Glutamatergic neuron (in vitro differentiated cells): ENCODE data around the gene TXNL4A. TPM values are rescaled to one million over a fixed set of nuclear protein-coding genes. Genes with fewer than 3 reads are reported as not detected.

Experiments
- DNase-seq: peaks from one replicate; pipeline ENCODE4 v3.0.0; 2022
- H3K27ac Mint-ChIP-seq: one replicate; pipeline ENCODE4 v1.8.0; 2020; ENCODE audit warnings: mild to moderate bottlenecking, mixed read lengths, inconsistent platforms; ENCODE audit not compliant: unreplicated experiment
- H3K27me3 Mint-ChIP-seq: one replicate; pipeline ENCODE4 v1.8.0; 2020; ENCODE audit warnings: mild to moderate bottlenecking, moderate library complexity, mixed read lengths, inconsistent platforms; ENCODE audit not compliant: unreplicated experiment
- H3K36me3 Mint-ChIP-seq: one replicate; pipeline ENCODE4 v1.8.0; 2020; ENCODE audit warnings: mild to moderate bottlenecking, mixed read lengths, inconsistent platforms; ENCODE audit not compliant: unreplicated experiment
- H3K4me1 Mint-ChIP-seq: one replicate; pipeline ENCODE4 v1.8.0; 2020; ENCODE audit warnings: mild to moderate bottlenecking, low read depth, mixed read lengths, inconsistent platforms; ENCODE audit not compliant: unreplicated experiment
- H3K4me3 Mint-ChIP-seq: one replicate; pipeline ENCODE4 v1.8.0; 2020; ENCODE audit warnings: mild to moderate bottlenecking, mixed read lengths, inconsistent platforms; ENCODE audit not compliant: unreplicated experiment
- H3K9me3 Mint-ChIP-seq: one replicate; pipeline ENCODE4 v1.8.0; 2020; ENCODE audit warnings: mild to moderate bottlenecking, moderate library complexity, mixed read lengths, inconsistent platforms; ENCODE audit not compliant: unreplicated experiment
- total RNA-seq: library from RNA; stranded (reverse); fragmentation: NEBNext Ultra II Directional; extraction: Animal tissue kit (Norgen Biotek cat#: 25700); gene quantifications from one replicate; pipeline ENCODE4 v1.2.1, GENCODE V29; 2021; ENCODE audit not compliant: unreplicated experiment
- TF ChIP-seq, protein P1 (sequence below): fragments of 200-600 bp; sonication (generic); IDR thresholded peaks from one replicate; pipeline ENCODE4 v1.5.0; 2021; ENCODE audit not compliant: partially characterized antibody, unreplicated experiment

TXNL4A gene
- total RNA-seq, 1 donor from 2014 or later: 104 TPM

DNA sequence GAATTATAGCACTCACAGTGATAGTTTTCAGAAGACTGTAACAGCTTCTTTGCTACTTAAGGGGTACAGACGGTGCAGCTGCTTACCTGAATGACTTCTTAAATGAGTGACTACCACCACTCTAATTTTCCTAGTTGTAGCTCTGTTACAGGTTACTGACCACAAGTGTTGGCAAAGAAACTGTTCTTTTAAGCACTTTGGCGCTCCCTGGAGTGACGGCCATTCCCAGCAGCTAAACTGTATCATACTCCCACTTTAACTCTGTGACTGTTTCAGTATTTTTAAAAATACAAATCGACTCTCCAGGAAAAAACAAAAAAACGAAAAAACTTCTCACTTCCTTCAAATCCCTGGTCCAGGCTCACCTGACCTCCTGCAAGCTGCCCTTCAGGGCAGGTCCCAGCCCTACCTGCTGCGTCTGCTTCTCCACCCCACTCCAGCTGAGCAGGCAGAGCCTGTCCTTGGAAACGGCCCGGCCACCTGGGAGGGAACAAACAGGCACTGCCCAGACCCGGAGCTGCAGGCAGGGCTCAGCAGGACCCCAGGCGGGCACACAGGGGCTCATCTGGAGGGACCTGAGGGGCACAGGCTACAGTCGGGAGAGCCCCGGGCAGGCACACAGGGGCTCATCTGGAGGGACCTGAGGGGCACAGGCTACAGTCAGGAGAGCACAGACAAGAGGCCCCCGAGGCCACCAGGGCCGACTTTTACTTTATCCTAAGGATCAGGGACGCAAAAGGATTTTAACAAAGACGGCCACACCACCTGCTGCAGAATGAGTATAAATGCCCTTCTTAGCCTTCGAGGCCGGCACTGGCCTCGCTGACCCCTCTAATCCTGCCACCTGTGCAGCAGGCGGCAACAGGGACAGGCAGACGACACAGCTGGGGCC lies 61.4 kb downstream of the TXNL4A start:
- H3K36me3 Mint-ChIP-seq: peaks cover 27% of the 10 kb centered on the region

DNA sequence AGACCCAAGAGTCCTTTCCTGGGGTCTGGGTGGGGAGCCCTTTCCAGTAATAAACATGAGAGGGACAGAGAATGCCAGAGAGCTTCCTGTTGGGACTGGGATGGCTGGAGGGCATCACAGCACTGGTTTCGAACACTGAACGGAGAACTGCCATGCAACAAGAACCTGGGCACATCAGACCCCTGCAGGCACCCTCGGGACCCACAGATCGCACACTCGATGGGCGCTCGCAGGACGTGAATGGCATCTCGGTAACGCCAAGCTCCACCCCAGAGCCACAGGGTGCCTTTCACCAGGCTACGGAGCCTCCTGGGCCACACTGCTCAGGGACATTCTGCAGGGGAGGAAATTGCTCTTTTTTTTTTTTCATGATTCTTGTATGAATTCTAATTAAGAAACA lies 62.1 kb downstream of the TXNL4A start:
- Mint-ChIP-seq H3K4me1 (peaks cover 15% of the 10 kb centered on the region), H3K9me3 (peaks cover 29% of the 10 kb centered on the region), H3K27ac (no peak overlapping the region), H3K27me3 (peaks cover 6% of the 10 kb centered on the region), H3K4me3 (no peak overlapping the region), H3K36me3 (peaks cover 24% of the 10 kb centered on the region)
- no peak for DNase-seq
- TF ChIP-seq, protein P1, sequence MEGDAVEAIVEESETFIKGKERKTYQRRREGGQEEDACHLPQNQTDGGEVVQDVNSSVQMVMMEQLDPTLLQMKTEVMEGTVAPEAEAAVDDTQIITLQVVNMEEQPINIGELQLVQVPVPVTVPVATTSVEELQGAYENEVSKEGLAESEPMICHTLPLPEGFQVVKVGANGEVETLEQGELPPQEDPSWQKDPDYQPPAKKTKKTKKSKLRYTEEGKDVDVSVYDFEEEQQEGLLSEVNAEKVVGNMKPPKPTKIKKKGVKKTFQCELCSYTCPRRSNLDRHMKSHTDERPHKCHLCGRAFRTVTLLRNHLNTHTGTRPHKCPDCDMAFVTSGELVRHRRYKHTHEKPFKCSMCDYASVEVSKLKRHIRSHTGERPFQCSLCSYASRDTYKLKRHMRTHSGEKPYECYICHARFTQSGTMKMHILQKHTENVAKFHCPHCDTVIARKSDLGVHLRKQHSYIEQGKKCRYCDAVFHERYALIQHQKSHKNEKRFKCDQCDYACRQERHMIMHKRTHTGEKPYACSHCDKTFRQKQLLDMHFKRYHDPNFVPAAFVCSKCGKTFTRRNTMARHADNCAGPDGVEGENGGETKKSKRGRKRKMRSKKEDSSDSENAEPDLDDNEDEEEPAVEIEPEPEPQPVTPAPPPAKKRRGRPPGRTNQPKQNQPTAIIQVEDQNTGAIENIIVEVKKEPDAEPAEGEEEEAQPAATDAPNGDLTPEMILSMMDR: no peak

More for the DNA sequence above, 61.4 kb downstream of the TXNL4A start:
- Mint-ChIP-seq H3K27ac (no peak overlapping the region), H3K27me3 (peaks cover 7% of the 10 kb centered on the region), H3K4me1 (peaks cover 15% of the 10 kb centered on the region), H3K9me3 (peaks cover 30% of the 10 kb centered on the region), H3K4me3 (no peak overlapping the region)
- TF ChIP-seq, protein P1: no peak
- no peak for DNase-seq

DNA sequence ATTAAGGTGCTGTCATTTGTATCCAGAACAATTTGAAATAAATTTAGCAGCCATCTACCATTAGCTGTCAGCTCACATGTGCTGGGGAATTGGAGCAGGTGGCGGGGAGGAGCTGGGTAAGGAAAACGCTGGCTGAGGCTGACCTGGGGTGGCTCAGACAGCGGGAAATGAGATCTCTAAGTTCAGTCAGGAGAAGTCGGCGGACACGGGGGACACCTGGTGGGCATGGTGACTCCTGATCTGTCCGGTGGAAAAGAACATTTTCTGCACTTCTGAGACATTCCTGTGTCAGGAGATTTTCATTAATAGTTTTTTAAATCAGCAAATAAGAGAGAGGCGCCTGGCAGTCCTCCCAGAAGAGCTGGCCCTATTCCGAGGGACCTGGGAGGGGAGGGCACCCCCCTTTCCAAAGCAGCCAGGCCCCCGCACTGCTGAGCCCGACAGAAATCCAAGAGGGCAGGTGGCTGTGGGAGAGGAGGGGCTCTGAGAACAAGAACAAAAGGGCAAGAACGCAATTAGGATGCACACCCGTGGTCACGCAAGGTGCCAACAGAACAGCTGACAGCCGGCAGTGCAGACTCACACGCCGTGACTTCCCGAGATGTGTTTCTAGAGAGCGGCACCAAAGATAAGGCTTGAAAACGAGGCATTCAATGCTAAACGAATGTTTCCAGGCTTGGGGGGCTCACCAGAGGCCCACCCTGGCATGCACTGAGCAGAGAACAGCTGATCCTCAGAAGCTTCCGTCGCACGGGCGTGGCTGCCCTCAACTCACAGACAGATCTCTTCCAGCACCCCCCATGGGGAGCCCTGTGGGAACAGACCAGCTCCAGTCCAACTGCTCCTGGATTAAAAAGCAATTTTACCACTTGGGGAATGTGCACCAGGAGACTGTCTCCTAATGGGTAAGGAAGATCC lies 63.3 kb downstream of the TXNL4A start:
- Mint-ChIP-seq H3K27me3 (peaks cover 3% of the 10 kb centered on the region), H3K9me3 (peaks cover 25% of the 10 kb centered on the region), H3K27ac (peak overlapping the region; percentile 79), H3K36me3 (peaks cover 15% of the 10 kb centered on the region), H3K4me3 (peak overlapping the region; percentile 30), H3K4me1 (peaks cover 15% of the 10 kb centered on the region)
- DNase-seq: no peak
- TF ChIP-seq, protein P1: no peak

DNA sequence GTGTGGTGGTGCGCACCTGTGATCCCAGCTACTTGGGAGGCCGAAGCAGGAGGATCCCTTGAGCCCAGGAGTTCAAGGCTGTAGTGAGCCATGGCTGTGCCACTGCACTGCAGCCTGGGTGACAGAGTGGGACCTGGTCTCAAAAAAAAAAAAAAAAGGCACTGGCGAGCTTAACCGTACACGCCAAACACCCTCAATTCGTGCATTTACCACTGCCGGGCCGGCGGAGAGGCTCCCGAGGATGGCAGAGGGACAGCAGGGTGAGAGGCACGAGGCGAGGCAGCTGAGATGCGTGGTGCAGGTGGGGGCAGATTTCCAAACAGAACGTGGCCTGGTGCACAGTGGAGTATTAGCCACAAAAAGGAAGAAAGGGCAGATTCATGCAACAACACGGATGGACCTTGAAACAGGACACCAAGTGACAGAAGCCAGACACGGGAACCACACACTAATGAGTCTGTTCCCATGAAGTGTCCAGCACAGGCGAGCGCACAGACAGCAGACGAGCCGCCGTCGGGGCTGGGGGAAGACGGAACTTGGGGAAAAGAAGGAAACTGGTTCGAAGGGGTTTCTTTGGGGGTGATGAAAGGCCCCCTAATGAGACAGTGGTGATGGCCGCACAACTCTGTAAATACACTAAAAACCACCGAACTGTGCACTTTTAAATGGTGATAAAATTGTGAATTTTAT lies 64.3 kb downstream of the TXNL4A start:
- no peak for DNase-seq
- Mint-ChIP-seq H3K4me3 (no peak overlapping the region), H3K36me3 (peaks cover 4% of the 10 kb centered on the region), H3K27me3 (peaks cover 2% of the 10 kb centered on the region), H3K27ac (no peak overlapping the region), H3K4me1 (peaks cover 15% of the 10 kb centered on the region), H3K9me3 (peaks cover 16% of the 10 kb centered on the region)
- TF ChIP-seq, protein P1: no peak
